GM19463 (cell line): ENCODE data around the gene ATP11A.
A peak's percentile ranks its signal among the peaks of the same experiment; 100 is the strongest.
"Not testable (repeated sequence)": the region's sequence is repeated elsewhere in the genome, so short reads cannot be mapped to it uniquely, and the experiment has no call there.

ENCODE experiments used
- ATAC-seq: cut with Tn5 transposase; IDR thresholded peaks from one replicate; pipeline ENCODE4 v1.9.1; 2021; ENCODE audit warnings: mild to moderate bottlenecking, moderate library complexity; ENCODE audit not compliant: unreplicated experiment

ATP11A gene

DNA sequence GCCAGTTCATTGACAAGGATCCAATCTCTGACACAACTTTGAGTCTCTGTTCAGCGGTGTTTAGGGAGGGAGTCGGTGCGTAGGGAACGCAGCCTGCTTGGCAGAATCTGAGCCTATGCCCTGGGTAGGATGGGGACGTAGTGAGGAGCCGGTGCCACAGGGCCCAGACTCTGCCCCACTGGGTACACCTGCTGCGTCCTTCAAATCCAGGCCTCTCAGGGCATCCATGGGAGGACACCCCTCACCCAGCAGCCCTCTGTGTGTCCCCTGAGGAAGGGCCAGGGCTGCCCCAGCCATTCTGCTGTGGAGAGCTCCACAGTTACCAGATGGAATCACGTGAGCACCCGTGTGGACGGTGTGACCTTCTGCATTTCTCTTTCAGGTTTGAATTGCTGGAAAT, 146.0 kb downstream of the ATP11A start:
- no peak for ATAC-seq

DNA sequence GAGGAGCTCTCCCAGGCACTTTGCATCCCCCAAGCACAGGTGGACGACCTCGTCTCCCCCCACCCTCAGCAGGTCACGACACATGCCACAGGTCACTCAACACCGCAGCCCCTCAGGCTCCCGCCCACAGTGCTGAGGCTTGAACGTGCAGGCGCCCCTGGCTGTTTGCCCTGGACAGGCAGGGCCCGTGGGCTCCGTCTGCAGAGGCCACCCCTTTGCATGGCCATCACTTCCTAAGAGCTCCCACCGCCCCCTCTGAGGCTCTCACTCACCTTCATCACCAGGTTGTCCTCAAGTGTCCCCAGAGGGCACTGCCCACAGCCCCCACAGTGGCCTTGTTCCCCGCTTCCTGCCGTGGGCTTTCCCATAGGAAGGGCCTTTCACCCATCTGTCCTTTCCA, 147.1 kb downstream of the ATP11A start:
- no peak for ATAC-seq

DNA sequence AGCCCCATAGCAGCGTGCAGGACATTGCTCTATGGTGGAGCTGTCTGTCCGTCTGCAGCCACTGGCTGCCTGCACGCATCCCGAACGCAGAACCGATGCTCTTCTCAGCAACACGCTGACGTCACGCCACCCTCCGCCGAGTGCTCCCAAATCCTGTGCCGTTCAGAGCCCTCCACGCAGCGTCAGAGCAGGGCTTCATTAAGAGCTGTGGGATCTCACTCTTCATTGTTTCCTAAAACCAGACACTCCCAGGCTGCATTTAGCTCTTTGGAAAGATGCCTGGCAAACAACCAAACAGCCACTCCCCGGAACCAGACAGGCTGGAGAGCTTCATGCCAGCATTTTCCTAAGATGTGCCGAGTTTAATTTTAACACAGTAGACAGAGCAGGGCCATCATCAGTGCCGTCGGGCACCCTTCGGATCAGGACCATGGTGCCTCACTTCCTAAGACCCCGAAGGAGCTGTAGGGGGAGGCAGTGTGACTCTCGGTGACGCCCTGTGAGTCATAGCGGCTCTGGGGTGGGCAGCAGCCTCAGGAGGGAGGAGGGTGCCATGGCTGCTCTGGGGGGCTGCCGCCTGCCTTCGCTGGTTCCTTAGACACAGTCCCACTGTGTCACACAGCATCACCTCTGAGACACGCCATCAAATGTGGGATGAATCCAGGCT, 147.7 kb downstream of the ATP11A start:
- ATAC-seq: no peak

DNA sequence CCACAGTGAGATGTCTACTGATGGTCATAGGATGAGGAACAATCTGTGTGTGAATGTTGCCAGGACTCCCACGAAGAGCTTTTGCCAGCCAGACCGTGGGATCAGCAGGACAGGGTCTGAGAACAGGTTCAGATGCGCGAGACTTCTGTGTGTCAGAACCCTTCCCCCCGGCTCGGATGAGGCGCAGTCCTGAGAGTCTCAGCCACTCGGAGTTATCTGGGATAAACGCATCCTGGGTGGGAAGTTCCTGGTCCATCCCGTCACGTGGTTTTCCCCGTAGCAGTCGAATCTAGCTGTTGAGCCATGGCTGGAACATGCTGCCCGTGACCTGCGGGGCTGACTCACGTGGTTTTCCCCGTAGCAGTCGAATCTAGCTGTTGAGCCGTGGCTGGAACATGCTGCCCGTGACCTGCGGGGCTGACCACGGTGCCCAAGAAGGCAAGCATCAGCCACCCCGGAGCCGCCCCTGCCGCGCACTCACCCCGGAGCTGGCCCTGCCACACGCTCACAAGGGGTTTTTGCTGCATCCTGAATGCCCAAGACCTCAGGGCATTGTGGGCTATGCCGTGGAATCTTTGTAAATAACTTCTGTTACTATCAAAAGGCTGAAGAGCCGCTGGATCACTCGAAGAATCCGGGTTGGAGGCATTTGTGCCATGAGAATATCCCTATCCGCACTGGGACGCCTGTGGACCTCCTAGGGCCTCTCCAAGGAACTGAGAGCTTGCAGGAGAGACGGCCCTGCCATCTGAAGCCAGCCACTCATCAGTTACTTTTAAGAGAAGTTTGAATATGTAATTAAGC, 148.4 kb downstream of the ATP11A start:
- ATAC-seq: no peak

DNA sequence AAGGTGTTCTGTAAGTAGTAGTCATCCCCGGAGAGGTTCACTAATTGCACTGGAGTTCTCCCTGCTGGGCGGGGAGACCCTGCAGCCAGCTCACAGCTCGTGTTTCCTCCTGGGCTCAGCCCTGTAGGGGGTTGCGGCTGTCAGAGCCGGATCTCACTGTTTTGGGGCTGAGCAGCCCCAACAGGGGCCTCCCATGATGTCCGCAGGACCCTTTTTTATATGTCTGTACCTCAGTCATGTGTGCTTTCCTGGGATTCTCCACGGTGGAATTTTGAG, 148.9 kb downstream of the ATP11A start:
- ATAC-seq: no peak

DNA sequence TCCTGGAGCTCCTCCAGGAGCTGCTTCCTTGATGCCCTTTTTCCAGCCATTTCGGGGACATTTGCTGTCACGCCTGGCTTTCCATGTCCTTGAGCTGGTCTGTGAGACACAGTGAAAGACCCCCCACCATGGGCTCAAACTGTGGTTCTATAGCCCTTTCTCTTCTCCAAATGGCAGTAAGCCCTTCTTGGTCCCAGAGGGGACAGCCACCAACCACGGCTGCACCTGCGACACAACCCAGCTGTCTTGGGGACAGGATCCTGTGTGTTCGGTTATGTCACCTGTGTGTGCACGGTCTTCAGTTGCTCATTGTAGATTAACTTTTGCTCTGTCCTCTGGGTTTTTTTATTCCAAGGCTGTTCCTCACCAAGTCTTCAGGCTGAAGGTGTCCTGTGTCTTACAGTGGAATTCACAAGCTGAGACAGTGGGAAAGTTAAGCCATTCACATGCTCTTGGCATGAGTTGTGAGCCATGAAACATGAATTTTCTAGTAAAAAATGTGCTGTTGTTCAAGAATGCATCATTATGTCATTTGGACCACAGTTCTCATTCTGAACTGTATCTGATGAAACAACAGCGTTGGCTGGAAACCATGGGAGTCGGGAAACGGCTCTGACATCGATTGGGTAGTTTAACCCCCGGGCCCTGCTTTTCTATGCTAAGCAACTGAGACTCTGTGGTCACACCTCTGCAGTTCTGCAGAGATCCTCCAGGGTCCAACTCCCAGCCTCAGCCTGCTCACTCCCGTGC, 149.7 kb downstream of the ATP11A start:
- no peak for ATAC-seq

DNA sequence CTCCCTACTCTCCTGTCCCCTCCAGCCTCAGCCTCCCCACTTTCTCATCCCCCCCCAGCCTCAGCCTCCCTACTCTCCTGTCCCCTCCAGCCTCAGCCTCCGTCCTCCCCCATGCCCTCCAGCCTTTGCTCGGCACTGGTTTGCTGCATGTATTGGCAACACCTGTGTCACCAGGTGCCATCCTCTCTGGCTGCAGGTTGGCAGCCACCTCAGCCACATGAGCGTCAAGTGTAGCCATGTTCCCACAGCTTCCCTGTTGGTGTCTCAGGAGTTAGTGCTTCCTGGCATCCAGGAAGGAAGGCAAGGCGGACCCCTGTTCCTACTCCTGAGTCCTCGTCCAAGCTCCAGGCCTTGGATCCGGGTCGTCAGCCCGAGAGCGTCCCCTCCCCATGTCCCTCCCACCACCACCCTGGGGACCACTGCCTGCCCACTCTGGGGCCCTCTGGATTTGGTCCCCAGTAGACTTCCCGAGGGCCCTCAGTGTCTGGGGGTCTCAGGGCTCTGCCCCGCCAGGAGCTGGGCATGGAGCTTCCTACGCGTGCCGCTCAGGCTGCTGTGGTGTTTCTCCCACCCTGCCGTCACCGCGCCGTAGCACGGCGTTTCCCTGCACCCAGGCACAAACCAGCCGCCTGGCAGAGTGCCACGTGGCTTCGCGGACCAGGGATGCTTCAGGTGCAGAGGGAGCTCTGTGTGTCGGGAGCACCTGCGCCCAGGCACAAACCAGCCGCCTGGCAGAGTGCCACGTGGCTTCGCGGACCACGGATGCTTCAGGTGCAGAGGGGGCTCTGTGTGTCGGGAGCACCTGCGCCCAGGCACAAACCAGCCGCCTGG, 150.8 kb downstream of the ATP11A start:
- ATAC-seq: no peak

DNA sequence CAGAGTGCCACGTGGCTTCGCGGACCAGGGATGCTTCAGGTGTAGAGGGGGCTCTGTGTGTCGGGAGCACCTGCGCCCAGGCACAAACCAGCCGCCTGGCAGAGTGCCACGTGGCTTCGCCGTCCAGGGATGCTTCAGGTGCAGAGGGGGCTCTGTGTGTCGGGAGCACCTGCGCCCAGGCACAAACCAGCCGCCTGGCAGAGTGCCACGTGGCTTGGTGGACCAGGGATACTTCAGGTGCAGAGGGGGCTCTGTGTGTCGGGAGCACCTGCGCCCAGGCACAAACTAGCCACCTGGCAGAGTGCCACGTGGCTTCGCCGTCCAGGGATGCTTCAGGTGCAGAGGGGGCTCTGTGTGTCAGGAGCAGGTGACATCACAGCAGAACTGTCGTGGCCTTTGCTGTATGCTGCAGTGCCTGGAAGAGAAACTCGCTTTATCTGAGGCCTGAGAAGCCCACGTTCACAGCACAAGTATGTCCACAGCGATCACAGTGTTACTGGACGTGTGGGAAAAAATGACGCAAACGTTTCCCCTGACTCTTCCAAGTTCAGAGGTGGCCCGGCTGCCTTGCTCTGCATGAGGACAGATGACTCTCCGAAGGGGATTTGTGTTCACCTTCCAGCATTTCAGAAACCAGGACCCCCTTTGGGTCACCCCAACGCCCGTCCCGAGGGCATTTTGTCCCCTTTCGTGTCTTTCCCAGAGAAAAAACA, 151.6 kb downstream of the ATP11A start:
- not testable (repeated sequence) for ATAC-seq

DNA sequence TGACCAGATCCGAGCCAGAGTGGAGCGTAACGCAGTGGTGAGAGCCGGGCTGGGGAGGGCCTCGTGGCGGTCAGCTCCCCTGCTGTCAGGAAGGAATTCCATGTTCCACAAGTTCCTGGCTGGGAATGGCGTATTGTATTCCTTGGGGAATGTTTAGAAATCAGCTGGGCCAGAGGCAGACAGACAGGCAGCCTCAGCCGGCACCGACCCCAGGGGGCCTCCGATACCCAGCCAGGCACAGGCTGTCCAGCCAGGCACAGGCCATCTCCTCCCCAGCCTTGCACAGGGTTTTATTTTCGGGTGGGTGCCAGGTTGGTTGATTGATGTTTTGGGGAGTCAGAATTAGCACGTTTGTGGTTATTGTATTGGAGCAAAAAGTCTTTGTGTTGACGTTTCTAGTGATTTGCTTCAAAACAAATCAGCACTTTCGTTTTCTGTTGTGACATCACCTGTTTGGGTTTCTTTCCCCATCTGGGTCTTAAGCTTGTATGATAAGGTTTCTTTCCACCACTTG, 152.6 kb downstream of the ATP11A start:
- peak; percentile 42 for ATAC-seq

DNA sequence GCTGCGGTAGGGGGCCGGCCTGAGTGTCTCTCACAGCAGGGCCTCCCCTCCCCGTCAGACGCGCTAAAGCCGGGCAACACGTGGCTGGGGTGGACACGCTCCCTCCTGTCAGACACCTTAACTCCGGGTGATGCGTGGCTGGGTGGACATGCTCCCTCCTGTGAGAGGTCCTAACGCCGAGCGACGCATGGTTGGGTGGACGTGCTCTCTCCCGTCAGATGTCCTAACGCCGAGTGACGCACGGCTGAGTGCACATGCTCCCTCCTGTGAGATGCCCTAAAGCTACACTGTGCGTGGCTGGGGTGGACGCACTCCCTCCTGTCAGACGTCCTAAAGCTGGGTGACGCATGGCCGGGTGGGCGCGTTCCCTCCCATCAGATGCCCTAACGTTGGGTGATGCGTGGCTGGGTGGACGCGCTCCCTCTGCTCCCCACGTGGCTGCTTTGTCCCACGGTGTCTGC, 153.1 kb downstream of the ATP11A start:
- no peak for ATAC-seq

DNA sequence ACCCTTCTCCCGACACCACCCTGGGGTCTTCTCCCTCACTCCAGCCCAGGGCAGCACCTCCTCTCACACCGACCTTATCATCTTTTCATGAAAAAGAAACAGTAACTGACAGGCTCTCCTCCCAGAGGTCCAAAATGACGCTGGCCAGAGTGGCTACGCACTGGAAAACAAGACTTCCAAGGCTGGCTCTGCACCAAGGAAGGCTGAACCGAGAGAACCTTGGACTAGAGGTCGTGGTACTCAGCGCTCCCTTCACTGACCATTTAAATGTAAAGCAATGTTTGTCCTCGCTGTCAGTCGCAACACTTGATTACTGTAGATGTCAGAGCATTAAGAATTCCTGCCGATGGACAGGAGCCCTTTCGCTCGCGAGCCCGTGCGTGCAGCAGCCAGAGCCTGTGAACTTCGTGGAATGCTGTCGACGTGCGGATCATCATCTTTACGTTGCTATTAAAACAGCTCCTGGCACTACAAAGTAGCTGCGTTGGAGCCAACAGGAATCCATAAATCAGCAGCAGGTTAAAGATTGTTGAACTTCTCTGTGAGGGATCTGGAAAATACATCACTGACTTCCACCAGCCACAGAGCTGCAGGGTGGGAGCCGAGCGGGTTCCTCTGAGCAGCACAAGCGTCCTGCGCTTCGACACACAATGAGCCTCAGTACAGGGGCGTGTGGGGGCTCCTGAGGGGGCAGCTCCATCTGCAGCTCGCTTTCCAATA, 153.7 kb downstream of the ATP11A start:
- no peak for ATAC-seq

DNA sequence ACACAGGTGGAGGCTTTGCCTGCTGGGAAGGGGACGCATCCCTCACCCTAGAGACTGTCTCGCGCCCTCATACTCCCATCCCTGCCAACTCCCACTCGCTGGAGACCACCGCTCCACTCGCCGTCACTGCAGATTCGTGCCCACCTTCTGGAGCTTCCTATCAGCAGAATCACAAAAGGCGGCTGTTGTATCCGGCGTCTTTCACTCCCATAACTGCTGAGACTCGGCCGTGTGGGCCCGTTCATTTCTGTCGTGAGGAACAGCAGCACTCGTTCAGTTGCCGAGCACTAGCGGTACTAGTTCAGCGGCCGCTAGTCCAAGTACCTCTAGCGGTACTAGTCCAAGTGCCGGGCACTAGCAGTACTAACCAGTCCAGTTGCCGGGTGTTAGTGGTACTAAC, 154.6 kb downstream of the ATP11A start:
- ATAC-seq: no peak

DNA sequence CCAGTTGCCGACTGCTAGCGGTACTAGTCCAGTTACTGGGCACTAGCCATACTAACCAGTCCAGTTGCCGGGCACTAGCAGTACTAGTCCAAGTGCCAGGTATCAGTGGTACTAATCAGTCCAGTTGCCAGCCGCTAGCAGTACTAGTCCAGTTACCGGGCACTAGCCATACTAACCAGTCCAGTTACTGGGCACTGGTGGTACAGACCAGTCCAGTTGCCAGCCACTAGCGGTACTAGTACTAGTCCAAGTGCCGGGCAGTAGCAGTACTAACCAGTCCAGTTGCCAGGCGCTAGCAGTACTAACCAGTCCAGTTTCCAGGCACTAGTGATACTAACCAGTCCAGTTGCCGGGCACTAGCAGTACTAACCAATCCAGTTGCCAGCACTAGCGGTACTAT, 155.0 kb downstream of the ATP11A start:
- no peak for ATAC-seq

DNA sequence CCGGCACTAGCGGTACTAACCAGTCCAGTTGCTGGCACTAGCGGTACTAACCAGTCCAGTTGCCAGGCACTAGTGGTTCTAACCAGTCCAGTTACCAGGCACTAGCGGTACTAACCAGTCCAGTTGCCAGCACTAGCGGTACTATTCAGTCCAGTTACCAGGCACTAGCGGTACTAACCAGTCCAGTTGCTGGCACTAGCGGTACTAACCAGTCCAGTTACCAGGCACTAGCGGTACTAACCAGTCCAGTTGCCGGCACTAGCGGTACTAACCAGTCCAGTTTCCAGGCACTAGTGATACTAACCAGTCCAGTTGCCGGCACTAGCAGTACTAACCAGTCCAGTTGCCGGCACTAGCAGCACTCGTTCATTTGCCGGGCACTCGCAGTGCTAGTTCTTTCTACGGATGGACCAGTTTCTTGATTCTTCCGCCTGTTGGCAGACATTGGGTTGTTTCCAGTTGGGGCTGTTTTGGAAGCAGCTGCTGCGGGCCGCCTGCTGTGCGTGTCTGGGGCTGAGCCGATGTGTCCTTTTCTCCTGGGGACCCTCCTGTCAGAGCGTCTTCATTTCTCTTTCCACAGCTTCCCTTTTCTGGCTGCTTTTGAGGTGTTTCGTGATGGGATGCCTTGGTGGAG, 155.8 kb downstream of the ATP11A start:
- no peak for ATAC-seq

DNA sequence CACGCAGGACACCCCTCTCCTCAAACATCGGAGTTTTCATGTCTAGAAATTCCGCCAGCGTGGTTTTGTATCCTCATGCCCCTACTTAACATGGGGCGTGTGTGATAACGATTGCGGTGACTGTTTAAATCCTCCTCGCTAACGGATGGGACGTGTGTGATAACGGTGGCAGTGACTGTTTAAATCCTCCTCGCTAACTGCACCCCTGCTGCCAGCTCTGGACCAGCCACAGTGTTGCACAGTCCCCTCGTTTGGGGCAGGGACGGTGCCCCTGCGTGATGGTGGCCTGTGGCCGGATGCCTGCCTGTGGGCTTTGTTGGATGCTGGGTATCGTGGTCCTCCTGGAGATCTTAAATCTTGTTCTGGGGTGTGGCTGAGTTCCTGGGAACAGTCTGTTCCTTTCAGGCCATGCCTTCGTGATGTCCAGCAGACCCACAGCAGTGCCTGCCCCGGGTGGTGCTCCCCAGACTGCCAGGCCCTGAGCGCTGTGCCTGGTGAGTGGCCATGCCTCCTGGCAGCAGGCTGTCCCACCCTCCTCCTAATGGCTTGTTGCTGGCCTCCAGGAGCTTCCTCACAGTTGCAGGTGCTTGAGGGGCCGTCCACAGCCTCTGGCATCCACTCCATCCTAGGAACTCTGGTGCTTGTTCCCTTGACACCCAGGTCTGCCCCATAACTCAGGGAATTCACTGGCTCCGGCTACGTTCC, 156.7 kb downstream of the ATP11A start:
- no peak for ATAC-seq

DNA sequence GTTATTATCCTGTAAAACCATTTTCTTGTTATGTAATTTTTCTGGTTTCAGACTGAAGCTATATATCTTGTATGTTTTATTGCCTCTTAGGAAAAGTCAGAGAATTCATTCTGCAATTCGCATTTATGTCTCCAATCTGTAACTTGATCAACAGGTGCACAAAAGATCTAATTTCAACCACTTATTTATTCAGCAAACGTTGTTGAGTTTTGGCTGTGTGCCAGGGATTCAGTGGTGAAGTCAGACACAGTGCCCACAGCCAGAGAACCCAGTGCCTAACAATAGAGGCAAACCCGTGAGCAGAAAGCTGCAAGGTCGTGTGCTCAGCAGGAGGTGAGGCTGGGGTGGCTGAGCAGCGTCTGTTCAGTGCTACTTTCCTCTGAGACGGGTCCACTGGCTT, 159.7 kb downstream of the ATP11A start:
- ATAC-seq: no peak

DNA sequence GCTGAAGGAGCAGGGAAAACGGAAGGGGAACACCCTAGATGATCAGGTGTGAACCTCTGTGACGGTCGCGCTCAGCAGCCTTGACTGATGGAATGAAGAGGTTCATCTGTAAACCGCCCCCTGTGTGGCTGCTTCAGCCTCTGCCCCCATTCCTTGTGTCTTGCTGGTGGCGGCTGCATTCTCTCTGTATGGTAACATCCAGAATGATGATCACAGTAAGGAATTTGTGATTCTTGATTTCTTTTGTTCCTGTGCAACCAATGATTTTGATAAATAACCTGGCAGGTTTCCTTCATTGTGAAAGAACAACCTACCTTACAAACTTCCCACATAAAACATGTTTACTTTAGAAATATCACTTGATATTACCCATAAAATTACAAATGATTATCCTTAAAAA, 160.4 kb downstream of the ATP11A start:
- no peak for ATAC-seq
